GM21423 (cell line): ENCODE data around the gene ADCY5.

ENCODE experiments used
- ATAC-seq: cut with Tn5 transposase; IDR thresholded peaks from one replicate; pipeline ENCODE4 v1.9.1; 2021; ENCODE audit warnings: mild to moderate bottlenecking, moderate library complexity; ENCODE audit not compliant: unreplicated experiment

The ADCY5 gene

GRCh38 chr3:123312331-123313265, 136.3 kb downstream of the ADCY5 start:
- ATAC-seq, result no peak

- no peak for ATAC-seq
Measured at GRCh38 chr3:123311201-123311600, 137.7 kb downstream of the ADCY5 start.

- ATAC-seq, result no peak
Measured at GRCh38 chr3:123310741-123311140, 138.1 kb downstream of the ADCY5 start.

GRCh38 chr3:123310186-123310585, 138.7 kb downstream of the ADCY5 start:
- no peak for ATAC-seq

- ATAC-seq, result no peak
Measured at GRCh38 chr3:123307064-123307463, 141.8 kb downstream of the ADCY5 start.

GRCh38 chr3:123305192-123305591, 143.7 kb downstream of the ADCY5 start:
- no peak for ATAC-seq

- no peak for ATAC-seq
Measured at GRCh38 chr3:123303976-123304560, 144.8 kb downstream of the ADCY5 start.

- ATAC-seq, result no peak
Measured at GRCh38 chr3:123302961-123303360, 145.9 kb downstream of the ADCY5 start.

GRCh38 chr3:123301331-123302184, 147.3 kb downstream of the ADCY5 start:
- ATAC-seq, result no peak

GRCh38 chr3:123300583-123300982, 148.3 kb downstream of the ADCY5 start:
- ATAC-seq, result no peak

- no peak for ATAC-seq
Measured at GRCh38 chr3:123300056-123300455, 148.8 kb downstream of the ADCY5 start.

GRCh38 chr3:123299581-123299980, 149.3 kb downstream of the ADCY5 start:
- no peak for ATAC-seq

- ATAC-seq, result no peak
Measured at GRCh38 chr3:123298903-123299302, 150.0 kb downstream of the ADCY5 start.

GRCh38 chr3:123297627-123297899, 151.3 kb downstream of the ADCY5 start:
- no peak for ATAC-seq

GRCh38 chr3:123296836-123297626, 151.9 kb downstream of the ADCY5 start:
- ATAC-seq, result no peak

GRCh38 chr3:123296261-123296660, 152.6 kb downstream of the ADCY5 start:
- ATAC-seq, result no peak

- ATAC-seq, result no peak
Measured at GRCh38 chr3:123295901-123296250, 153.0 kb downstream of the ADCY5 start.

- no peak for ATAC-seq
Measured at GRCh38 chr3:123295171-123295900, 153.6 kb downstream of the ADCY5 start.

- no peak for ATAC-seq
Measured at GRCh38 chr3:123294296-123294938, 154.5 kb downstream of the ADCY5 start.
